ENCODE measurements around the gene ZNF785. TPM values are rescaled to one million over a fixed set of nuclear protein-coding genes. Genes with fewer than 3 reads are reported as not detected.
A peak's percentile ranks its signal among the peaks of the same experiment; 100 is the strongest.

The ZNF785 gene
- total and polyA plus RNA-seq, 2 of the 13 experiments (the other 11 are each of a cell fraction or from before 2014, with no cell fraction given) = 0.01 TPM; not detected in 1

DNA sequence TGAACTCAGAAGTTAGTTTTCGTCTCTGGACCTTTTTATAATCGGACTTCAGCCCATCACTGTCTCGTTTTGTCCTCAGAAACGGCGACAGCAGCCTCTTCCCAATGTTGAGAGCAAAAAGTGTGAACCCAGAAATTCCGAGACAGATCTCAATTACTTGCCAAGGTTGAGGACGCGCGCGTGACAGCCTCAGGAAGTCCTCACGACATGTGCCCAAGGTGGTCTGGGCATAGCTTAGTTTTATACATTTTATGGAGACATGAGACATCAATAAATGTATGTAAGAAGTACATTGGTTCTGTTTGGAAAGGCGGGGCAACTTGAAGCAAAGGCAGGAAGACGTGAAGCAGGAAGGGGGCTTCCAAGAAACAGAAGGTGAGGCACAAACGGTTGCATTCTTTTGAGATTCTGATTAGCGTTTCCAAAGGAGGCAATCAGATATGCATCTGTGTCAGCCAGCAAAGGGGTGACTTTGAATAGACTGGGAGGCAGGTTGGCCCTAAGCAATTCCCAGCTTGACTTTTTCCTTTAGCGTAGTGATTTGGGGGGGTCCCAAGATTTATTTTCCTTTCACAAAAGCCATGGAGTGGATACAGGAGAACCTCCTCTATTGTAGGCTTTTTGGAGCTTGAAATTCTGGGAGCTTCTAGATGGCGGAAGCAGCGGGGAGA is 50.3 kb downstream of the ZNF785 start (continued):
- TF ChIP-seq ZNF619 (CRISPR knock-in tag; IDR thresholded peaks at IDR 0.05) (no peak), RORA (CRISPR knock-in tag; IDR thresholded peaks at IDR 0.05) (no peak), HOXD1 (CRISPR knock-in tag; IDR thresholded peaks at IDR 0.05) (no peak), ZNF44 (CRISPR knock-in tag; IDR thresholded peaks at IDR 0.05) (no peak), ZNF775 (CRISPR knock-in tag; IDR thresholded peaks at IDR 0.05; ENCODE audit: borderline replicate concordance) (no peak), NAIF1 (CRISPR knock-in tag; IDR thresholded peaks at IDR 0.05; ENCODE audit: borderline replicate concordance) (no peak), MBD4 (IDR thresholded peaks at IDR 0.05; ENCODE audit: borderline replicate concordance, low read length) (no peak), KLF11 (CRISPR knock-in tag; IDR thresholded peaks at IDR 0.05) (no peak), ZNF501 (CRISPR knock-in tag; IDR thresholded peaks at IDR 0.05) (no peak), ZSCAN29 (CRISPR knock-in tag; conservative IDR thresholded peaks at IDR 0.05) (no peak; the same call in 1 of the 2 replicates), ELF1 (CRISPR knock-in tag; IDR thresholded peaks at IDR 0.05) (no peak), RFX5 (IDR thresholded peaks at IDR 0.05; ENCODE audit: low read depth, low read length) (no peak), PRMT3 (CRISPR knock-in tag; IDR thresholded peaks at IDR 0.05; ENCODE audit: borderline replicate concordance, low read depth) (peak; percentile 19; the same call in 1 of the 2 replicates), ZNF878 (CRISPR knock-in tag; IDR thresholded peaks at IDR 0.05) (no peak), POLR2AphosphoS2 (IDR thresholded peaks at IDR 0.05; ENCODE audit: low read depth, low read length) (no peak), ZNF616 (CRISPR knock-in tag; IDR thresholded peaks at IDR 0.05; ENCODE audit: low read depth) (no peak; the same call in 1 of the 2 replicates)
- TF ChIP-seq, protein P1, sequence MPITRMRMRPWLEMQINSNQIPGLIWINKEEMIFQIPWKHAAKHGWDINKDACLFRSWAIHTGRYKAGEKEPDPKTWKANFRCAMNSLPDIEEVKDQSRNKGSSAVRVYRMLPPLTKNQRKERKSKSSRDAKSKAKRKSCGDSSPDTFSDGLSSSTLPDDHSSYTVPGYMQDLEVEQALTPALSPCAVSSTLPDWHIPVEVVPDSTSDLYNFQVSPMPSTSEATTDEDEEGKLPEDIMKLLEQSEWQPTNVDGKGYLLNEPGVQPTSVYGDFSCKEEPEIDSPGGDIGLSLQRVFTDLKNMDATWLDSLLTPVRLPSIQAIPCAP (CRISPR knock-in tag; IDR thresholded peaks at IDR 0.05; ENCODE audit: low read depth) = no peak
- TF ChIP-seq, protein P2, sequence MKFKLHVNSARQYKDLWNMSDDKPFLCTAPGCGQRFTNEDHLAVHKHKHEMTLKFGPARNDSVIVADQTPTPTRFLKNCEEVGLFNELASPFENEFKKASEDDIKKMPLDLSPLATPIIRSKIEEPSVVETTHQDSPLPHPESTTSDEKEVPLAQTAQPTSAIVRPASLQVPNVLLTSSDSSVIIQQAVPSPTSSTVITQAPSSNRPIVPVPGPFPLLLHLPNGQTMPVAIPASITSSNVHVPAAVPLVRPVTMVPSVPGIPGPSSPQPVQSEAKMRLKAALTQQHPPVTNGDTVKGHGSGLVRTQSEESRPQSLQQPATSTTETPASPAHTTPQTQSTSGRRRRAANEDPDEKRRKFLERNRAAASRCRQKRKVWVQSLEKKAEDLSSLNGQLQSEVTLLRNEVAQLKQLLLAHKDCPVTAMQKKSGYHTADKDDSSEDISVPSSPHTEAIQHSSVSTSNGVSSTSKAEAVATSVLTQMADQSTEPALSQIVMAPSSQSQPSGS (CRISPR knock-in tag; IDR thresholded peaks at IDR 0.05) = no peak
- TF ChIP-seq, protein P3, sequence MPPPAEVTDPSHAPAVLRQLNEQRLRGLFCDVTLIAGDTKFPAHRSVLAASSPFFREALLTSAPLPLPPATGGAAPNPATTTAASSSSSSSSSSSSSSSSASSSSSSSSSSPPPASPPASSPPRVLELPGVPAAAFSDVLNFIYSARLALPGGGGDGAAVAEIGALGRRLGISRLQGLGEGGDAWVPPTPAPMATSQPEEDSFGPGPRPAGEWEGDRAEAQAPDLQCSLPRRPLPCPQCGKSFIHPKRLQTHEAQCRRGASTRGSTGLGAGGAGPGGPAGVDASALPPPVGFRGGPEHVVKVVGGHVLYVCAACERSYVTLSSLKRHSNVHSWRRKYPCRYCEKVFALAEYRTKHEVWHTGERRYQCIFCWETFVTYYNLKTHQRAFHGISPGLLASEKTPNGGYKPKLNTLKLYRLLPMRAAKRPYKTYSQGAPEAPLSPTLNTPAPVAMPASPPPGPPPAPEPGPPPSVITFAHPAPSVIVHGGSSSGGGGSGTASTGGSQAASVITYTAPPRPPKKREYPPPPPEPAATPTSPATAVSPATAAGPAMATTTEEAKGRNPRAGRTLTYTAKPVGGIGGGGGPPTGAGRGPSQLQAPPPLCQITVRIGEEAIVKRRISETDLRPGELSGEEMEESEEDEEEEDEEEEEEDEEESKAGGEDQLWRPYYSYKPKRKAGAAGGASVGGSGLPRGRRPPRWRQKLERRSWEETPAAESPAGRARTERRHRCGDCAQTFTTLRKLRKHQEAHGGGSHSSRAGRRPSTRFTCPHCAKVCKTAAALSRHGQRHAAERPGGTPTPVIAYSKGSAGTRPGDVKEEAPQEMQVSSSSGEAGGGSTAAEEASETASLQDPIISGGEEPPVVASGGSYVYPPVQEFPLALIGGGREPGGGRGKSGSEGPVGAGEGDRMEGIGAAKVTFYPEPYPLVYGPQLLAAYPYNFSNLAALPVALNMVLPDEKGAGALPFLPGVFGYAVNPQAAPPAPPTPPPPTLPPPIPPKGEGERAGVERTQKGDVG (CRISPR knock-in tag; IDR thresholded peaks at IDR 0.05; ENCODE audit: borderline replicate concordance) = no peak
- TF ChIP-seq, protein P4, sequence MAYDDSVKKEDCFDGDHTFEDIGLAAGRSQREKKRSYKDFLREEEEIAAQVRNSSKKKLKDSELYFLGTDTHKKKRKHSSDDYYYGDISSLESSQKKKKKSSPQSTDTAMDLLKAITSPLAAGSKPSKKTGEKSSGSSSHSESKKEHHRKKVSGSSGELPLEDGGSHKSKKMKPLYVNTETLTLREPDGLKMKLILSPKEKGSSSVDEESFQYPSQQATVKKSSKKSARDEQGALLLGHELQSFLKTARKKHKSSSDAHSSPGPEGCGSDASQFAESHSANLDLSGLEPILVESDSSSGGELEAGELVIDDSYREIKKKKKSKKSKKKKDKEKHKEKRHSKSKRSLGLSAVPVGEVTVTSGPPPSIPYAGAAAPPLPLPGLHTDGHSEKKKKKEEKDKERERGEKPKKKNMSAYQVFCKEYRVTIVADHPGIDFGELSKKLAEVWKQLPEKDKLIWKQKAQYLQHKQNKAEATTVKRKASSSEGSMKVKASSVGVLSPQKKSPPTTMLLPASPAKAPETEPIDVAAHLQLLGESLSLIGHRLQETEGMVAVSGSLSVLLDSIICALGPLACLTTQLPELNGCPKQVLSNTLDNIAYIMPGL (CRISPR knock-in tag; IDR thresholded peaks at IDR 0.05; ENCODE audit: borderline replicate concordance in 1 of 2, low read depth in 1 of 2) = no peak
